CD4-positive, alpha-beta T cell treated with Interleukin-17A for 4 hours (primary cell): ENCODE data around the gene ITGAX.
A peak's percentile ranks its signal among the peaks of the same experiment; 100 is the strongest.
"Not testable (repeated sequence)": the region's sequence is repeated elsewhere in the genome, so short reads cannot be mapped to it uniquely, and the experiment has no call there.

Experiments used
- DNase-seq: peaks from one replicate; pipeline ENCODE4 v3.0.0-alpha.2; 2020; ENCODE audit warnings: mixed read lengths

Gene ITGAX

GRCh38 chr16:31412750-31413149 lies 57.8 kb downstream of the ITGAX start:
- no peak for DNase-seq

- DNase-seq = no peak
Observed at GRCh38 chr16:31413381-31413780, 58.4 kb downstream of the ITGAX start.

GRCh38 chr16:31413943-31414342 lies 59.0 kb downstream of the ITGAX start:
- DNase-seq = no peak

GRCh38 chr16:31414706-31415105 lies 59.7 kb downstream of the ITGAX start:
- no peak for DNase-seq

- DNase-seq = no peak
Observed at GRCh38 chr16:31416371-31416770, 61.4 kb downstream of the ITGAX start.

GRCh38 chr16:31417036-31417435 lies 62.1 kb downstream of the ITGAX start:
- not testable (repeated sequence) for DNase-seq

DNA sequence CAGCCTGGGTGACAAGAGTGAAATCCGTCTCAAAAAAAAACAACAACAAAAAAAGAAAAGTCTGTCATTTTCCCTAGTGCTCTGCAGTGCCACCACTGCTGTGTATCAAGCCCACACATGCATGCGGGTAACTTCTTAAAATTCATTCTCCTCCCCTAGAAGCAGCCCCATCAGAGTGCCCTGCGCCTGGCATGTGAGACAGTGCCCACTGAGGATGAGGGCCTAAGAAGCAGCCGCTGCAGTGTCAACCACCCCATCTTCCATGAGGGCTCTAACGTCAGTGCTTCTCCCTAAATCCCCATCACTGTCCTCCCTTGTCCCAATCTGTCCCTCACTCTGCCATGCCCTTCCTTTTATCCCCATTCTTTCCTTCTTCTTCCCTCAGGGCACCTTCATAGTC lies 62.9 kb downstream of the ITGAX start:
- no peak for DNase-seq

GRCh38 chr16:31420037-31420436 lies 65.1 kb downstream of the ITGAX start:
- no peak for DNase-seq

DNA sequence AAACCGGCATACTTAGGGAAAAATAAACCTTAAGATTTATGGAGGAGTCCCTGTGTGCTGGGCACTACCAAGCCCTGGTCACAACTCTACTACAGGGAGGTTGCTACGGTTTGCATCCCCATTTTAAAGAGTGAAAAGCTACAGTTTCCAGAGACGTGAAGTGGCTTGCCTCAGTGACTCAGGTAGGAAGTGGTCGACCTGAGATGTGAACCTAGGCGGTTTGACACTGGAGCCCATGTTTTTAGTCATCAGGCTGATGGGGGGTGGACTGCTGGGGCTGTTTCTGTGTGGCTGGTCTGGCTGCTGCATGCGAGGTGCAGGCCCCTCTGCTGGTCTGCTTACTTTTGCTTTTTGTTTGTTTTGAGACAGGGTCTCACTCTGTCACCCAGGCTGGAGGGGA lies 66.6 kb downstream of the ITGAX start:
- DNase-seq = peak; percentile 28

DNA sequence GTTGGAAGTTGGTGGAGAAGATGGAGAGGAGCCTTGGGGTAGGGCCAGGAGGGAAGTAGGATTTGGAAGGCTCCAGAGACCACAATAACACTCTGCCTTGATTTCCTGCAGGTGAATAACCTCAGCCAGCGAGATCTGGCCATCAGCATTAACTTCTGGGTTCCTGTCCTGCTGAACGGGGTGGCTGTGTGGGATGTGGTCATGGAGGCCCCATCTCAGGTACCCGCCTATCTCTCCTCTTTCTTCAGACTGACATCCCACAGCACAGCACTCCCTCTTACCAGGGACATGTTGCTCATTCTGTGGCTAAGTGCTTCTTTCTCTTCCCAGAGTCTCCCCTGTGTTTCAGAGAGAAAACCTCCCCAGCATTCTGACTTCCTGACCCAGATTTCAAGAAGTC lies 68.3 kb downstream of the ITGAX start:
- DNase-seq = no peak

DNA sequence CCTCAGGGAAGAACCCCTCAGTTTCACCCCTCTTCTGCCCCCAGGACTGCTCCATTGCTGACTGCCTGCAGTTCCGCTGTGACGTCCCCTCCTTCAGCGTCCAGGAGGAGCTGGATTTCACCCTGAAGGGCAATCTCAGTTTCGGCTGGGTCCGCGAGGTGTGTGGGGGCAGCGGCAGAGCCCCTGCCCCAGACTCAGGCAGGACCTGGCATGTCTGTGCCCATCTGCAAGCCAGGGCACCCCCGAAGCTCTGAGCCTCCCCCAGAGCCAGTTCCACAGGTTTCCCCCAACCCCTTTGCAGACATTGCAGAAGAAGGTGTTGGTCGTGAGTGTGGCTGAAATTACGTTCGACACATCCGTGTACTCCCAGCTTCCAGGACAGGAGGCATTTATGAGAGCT lies 68.8 kb downstream of the ITGAX start:
- no peak for DNase-seq

DNA sequence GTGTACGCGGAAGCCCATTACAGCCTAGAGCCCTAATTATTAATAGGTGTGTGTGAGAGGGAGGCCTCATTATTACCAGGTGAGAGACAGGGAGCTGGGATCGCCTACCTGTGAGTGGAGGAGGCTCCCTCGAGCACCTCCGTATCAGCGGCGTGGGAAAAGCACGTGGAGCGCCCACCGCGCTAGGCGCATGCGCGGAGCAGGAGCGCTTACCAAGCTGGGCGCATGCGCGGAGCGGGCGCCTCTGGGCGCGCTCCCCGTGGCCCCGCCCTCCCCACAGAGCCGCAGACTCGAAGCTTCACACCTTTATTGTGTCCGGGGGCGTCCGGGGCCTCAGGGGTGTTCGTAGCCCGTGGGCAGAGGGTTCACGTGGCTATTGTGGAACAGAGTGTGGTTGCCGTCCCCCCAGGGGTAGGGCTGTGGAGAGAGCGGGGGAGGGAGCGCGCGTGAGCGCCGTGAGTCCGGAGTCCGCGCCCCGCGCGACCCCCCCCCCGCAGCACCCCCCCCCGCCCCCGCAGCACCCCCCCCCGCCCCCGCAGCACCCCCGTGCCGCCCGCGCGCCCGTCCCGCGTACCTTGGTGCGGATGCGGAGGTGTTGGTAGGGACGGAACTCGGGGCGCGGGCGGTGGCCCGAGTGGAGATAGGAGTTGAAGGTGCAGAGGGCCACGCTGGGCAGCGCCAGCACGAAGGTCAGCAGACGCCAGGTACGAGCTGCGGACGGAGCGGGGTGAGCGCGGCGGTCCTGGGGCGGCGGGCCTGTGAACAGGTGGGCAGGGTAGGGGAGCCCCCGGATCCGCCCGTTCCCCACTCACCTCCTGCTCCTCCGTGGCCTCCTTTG lies 72.7 kb downstream of the ITGAX start:
- peak; percentile 75 for DNase-seq

- DNase-seq = no peak
Observed at GRCh38 chr16:31428279-31428597, 73.3 kb downstream of the ITGAX start, which contains the start of gene COX6A2. COX6A2 (minus strand) TSS chr16:31428360; CDS start chr16:31428325, 35 bp downstream.

DNA sequence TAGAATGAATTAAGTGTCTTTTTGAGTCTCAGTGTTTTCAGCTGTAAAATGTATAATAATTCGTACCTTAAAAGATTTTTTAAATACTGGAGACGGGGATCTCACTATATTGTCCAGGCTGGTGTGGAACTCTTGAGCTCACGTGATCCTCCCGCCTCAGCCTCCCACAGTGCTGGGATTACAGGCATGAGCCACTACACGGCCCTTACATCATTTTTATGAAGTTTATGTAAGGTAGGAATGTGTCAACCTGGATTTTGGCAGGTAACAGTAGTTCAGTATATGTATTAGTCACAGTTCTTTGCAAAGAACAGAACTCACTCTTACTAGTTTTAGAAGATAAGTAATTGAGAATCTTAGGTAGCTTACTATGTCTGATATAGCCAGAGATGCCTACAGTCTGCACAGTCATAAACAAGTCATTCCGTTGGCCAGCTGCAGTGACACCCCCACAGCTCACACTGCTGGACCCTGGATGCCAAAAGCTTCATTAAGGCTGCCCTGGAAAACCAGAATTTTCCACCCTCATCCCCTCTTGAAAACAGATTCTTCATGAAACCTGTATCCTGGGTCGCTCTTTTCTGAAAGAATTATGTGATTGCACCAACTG lies 73.8 kb downstream of the ITGAX start:
- no peak for DNase-seq

GRCh38 chr16:31429314-31429713 lies 74.3 kb downstream of the ITGAX start:
- no peak for DNase-seq

- no peak for DNase-seq
Observed at GRCh38 chr16:31429796-31430195, 74.8 kb downstream of the ITGAX start.

- DNase-seq = no peak
Observed at GRCh38 chr16:31430380-31431052, 75.5 kb downstream of the ITGAX start.
